A204.1 (cell line): ENCODE measurements around the gene GFOD1.

ENCODE experiments used
- FAIRE-seq: peaks from 2 replicates; lab custom pipeline; 2012; peaks lifted over from hg19 to GRCh38; lab: Jason Lieb, UNC

Gene GFOD1

DNA sequence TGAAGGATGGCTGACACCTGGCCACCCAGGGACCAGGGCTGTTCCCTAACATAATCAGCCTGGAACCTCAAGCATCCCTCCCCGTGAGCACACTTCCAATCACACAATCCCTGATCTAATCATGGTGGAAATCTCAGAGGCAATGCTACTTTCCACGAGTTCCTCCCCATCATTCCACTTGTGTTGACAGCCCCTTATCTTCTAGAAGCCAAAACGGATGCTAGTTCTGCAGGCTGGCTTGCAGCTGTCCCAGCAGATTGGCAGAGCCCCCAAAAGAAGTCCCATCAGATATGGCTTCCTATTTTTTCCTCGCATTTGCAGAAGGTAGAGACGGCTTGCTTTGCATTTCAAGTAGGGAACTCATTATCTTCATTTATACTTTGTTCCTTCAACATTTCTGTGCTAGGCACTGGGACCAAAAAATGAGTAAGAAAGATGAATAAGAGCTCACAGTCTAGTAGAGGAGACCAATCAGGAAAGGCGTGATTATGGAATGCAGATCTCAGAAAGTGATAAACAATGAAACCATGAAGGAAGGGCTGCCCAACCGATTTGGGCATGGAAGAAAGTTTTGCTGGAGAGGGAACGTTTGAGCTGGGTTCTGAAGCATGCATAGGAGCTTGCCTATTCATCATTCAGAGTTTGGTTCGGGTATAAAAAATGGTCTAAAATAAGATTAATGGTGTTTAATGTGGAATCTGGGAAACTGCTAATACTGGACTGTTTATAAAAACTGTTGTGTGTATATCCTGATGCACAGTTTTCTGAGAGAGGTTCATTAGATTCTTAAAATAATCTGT, 114.5 kb downstream of the GFOD1 start:
- FAIRE-seq, result no peak

- FAIRE-seq, result no peak
Observed at GRCh38 chr6:13372076-13372475, 115.3 kb downstream of the GFOD1 start.

DNA sequence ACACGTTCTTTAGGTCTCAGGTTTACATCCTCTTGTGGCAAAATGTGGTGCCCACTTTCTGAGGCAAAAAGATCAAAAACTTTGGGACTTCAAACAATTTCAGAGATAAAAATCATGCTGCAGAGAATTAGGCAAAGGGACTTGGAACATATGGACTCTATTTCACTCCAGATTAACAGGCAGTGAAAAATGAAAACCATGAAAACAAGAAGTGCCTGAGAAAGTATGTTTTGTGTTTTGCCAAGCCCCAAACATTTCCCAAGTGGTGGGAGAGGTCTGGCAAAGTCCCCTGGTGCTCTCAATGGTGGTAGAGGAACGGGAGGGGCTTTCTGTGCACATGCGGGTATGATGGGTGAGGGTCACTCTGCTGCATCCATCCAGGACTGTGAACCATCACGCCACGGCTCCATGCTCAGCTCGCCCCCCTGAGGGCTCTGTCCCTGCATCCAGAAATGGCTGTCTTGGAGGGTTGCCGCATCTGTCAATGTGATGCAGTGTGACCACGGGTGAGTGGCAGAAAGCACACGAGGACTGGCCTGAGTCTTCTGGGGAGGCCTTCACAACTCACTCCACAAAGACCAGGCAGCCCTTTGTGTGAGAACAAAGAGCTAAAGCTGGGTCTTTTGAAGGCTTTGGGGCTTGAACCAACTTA, 115.9 kb downstream of the GFOD1 start:
- no peak for FAIRE-seq

DNA sequence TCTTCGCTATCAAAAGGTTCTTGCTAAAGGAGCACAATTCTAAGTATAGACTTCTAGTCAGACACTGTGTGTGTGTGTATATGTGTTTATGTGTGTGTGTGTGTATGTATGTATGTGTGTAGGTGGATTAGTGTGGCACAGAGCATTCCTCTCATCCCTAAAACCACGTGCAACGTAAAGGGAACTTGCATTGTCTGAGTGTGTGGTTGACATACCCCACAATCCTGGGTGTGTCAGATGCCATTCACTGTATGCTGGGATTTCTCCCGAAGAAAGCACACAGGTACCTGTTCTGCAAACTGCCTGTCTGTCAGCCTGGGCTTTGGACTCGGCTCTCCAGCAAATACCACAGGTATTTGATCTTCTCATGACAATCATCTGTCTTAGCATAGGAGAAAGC, 116.8 kb downstream of the GFOD1 start:
- FAIRE-seq, result no peak

- FAIRE-seq, result no peak
Observed at GRCh38 chr6:13369591-13369990, 117.8 kb downstream of the GFOD1 start.

GRCh38 chr6:13368731-13369115, 118.7 kb downstream of the GFOD1 start:
- no peak for FAIRE-seq

- FAIRE-seq, result no peak
Observed at GRCh38 chr6:13368079-13368730, 119.2 kb downstream of the GFOD1 start.

GRCh38 chr6:13367396-13367795, 120.0 kb downstream of the GFOD1 start:
- FAIRE-seq, result no peak

- no peak for FAIRE-seq
Observed at GRCh38 chr6:13365320-13365719, 122.1 kb downstream of the GFOD1 start.

- no peak for FAIRE-seq
Observed at GRCh38 chr6:13364842-13365241, 122.6 kb downstream of the GFOD1 start.

DNA sequence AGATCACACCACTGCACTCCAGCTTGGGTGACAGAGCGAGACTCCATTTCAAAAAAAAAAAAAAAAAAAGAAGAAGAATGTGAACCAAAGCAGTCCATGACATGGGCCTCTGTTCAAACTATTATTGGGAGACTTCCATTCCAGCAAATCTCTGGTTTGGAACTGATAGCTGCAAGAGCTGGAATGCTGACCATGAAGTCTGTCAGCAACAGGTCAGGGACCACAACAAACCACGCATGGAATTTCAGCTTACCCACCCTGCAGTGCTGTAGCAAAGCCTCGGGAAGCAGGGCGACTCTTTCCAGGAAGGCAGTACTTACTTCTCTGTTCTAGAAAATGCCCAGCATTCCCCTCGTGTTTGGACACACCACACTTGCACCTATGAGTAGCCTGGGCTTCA, 125.0 kb downstream of the GFOD1 start:
- FAIRE-seq, result no peak

DNA sequence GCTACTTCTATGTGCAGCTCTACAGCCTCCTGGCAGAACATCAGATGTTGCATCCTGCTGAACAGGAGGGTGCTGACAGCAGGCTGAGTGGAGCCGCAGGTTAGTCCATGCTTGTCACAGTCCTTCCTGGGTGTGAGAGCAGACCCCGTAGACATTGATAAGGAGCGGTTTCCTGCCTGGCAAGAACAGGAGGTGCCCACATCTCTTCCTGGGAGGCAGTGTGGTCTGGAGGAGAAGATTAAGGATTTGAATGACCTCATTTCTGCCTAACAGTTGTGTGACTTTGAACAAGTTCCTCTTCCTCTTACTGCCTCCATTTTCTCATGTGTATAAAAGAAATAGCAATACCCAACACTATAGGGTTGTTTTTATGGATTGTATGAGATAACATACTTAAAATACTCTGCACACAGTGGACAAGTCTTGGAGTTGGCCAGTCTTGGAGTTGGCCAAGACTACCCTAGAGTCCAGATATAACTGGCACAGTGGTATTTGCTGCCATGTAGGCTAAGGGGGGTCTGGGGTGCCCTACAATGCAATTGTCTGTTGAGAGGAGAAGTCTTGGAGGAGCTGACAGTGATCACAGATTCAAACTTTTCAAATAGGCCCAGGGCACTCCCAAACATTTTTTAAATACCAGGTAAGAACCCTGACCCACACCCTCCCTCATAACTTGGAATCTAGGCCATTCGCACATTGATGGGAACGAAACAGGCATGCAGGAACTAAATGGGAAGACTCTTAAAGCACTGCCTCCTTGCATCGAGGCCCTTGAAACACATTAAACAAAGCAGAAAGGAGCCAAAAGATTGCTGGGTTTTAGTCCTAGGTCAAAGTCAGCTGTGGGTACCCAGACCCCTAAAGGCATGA, 126.5 kb downstream of the GFOD1 start:
- FAIRE-seq, result no peak

DNA sequence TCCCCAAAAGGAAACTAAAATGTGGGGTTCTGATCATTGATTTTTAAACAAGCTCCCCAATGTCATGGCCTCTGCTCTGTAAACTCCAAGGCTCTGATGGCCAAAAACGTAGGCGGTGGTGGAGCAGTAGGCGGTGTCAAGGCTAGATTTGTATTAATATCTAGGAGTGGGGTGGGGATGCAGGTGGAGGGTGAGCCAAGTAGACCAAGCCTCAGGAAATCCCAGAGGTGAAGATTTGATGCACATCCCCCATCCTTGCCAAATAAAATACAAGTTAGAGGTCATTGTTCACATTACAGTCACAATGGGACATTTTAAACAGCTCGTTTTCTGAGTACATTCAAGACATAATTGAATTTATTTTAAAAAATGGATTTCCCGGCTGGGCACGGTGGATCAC, 128.1 kb downstream of the GFOD1 start:
- no peak for FAIRE-seq

DNA sequence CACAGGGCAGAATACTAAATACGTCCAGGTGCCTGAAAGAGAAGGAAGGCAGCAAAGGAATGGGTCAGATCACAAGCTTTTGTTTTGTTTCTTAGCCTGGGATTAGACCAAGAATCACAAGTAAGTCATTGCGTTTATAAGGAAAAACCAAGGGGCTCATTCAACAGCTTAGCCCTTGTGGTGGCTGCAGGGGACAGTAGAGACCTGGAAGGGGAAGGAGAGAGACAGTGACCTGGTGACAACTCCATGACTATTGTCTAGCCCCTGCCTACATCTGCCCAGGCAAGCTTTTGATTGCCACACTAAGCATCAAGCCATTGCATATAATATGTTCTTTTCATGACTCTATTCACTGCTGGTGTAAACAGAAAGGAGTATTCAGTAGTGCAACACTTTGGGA, 128.9 kb downstream of the GFOD1 start:
- no peak for FAIRE-seq

DNA sequence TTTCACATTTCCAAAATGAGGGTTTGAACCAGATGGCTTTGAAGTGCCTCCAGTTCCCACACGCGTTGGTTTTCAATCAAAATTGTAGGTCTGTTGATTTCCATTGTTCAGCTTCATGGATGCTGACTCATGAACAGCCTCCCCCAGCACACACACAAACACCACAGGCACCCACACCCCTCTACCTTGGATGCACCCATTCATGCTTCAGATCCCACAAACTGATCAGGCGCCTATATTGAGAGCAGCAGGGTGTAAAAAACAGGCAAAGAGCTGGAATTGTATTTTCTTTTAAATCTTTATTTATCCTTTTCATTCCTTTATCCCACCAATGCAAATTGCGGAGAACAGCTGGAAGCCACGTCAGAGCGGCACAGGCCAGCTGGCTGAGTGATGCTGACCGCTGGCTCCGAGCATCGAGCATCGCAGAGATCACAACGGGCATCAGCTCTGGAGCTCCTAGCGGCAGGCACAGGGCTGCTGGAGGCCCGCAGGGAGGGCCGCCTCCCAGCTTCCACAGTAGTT, 129.8 kb downstream of the GFOD1 start:
- no peak for FAIRE-seq

- no peak for FAIRE-seq
Observed at GRCh38 chr6:13355999-13356785, 131.2 kb downstream of the GFOD1 start.

- FAIRE-seq, result no peak
Observed at GRCh38 chr6:13355043-13355945, 132.1 kb downstream of the GFOD1 start.

DNA sequence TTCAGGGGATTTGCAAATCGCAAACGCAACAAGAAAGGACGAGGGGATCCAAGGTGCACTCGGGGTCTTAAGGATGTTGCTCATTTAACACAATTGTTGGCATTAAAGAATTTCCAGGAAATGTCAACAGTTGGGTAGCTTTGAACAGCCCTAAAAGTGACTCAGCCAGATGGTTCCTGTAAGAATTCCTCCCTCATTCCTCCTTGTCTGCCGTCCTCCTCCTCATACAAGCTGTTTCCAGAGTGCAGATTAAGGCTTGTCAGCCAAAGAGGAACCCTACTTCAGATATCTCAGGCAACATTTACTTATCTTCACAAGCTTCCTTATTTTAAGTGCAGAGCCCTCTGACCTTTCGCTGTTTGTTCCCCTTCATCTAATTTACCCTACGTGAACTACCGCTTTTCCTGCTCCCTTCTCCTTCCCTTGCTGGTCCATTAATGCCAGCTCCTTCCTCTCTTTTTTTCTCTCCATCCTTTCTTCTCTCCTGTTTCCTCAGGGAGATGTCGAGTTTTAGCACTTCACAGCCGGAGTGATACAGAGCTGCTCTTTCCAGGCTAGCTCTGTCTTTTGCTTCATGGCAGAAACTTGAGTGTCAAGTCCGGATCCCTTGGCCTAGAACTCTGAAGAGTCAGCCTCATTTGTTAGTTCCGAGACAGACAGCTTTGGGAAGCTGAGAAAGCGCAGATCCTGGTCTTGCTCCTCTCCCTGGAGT, 132.9 kb downstream of the GFOD1 start:
- no peak for FAIRE-seq

- FAIRE-seq, result no peak
Observed at GRCh38 chr6:13352165-13352564, 135.2 kb downstream of the GFOD1 start.

DNA sequence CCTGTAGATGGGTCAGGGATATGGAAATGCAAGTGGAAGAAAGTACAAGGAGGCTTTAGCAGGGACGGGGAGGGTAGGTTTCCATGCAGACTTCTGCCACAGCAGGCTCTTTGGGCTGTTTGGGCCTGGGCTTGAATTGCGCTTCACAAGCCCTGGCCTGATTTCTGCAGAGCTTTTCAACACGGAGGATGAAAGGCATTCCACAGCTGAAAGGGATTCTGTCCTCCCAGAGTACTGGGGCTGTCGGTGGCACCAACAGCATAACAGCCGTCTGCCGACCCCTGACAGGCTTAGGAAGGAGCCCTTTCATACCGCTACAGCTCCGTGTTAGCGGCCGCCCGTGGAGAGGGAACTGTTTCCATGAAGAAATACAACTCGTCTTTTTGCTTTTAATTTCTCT, 136.1 kb downstream of the GFOD1 start:
- FAIRE-seq, result no peak
